Activated T-cell treated with anti-CD3 and anti-CD28 coated beads, Interleukin-2, amount 50 U/mL, for 24 hours (primary cell): ENCODE measurements around the gene GLRX5.

Source experiments
- DNase-seq: peaks from one replicate; pipeline ENCODE4 v3.0.0-alpha.2; 2020
- H3K27ac Mint-ChIP-seq: 2 replicates; pipeline ENCODE4 v1.8.0; 2020; ENCODE audit warnings: mild to moderate bottlenecking, mixed read lengths
- H3K27me3 Mint-ChIP-seq: 2 replicates; pipeline ENCODE4 v1.8.0; 2020; ENCODE audit warnings: mixed read lengths
- H3K36me3 Mint-ChIP-seq: 2 replicates; pipeline ENCODE4 v1.8.0; 2020; ENCODE audit warnings: low read depth, mixed read lengths
- H3K4me1 Mint-ChIP-seq: 2 replicates; pipeline ENCODE4 v1.8.0; 2020; ENCODE audit warnings: low read depth, mixed read lengths
- H3K4me3 Mint-ChIP-seq: 2 replicates; pipeline ENCODE4 v1.8.0; 2020; ENCODE audit warnings: mild to moderate bottlenecking, moderate library complexity, mixed read lengths
- H3K9me3 Mint-ChIP-seq: 2 replicates; pipeline ENCODE4 v1.8.0; 2020; ENCODE audit warnings: mixed read lengths

GLRX5 gene

GRCh38 chr14:95544588-95544987, 9.7 kb downstream of the GLRX5 start:
- Mint-ChIP-seq H3K36me3 (peaks cover 55% of the 10 kb centered on the region), H3K27ac (no peak overlapping the region), H3K4me3 (no peak overlapping the region), H3K4me1 (peaks cover 42% of the 10 kb centered on the region), H3K27me3 (no peaks in the 10 kb centered on the region), H3K9me3 (no peaks in the 10 kb centered on the region)
- no peak for DNase-seq

DNA sequence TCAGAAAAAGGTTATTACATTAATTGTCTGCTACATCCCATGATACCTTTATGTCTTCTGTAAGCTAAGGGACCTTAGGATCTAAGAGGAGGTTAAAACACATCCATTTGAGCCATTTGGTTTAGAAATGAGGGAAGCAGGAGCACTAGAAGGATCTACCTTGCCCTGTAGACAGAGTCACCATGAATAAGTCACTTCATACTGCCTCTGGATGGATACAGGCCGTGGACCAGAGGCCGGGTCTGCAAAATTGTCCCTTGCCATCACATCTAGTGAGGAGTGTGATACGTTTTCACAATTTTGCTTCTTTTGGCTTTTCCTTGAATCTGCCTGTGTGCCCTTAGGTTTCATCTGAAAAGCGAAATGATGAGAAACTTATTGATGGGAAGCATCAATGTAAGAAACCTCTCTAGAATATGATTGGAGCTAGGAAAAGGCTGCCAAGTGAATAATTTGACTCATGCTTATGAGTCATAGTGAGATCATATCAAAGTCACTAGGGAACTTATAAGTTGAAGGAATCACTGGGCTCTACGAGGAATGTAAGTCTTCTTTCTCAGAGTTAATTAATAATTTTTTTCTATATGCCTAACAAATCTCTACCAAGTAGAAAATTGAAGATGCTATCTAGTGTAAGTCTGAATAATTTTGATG, 10.8 kb downstream of the GLRX5 start:
- Mint-ChIP-seq H3K36me3 (peaks cover 55% of the 10 kb centered on the region), H3K27me3 (no peaks in the 10 kb centered on the region), H3K4me3 (no peak overlapping the region), H3K27ac (peak overlapping the region; percentile 63), H3K9me3 (no peaks in the 10 kb centered on the region), H3K4me1 (peaks cover 36% of the 10 kb centered on the region)
- no peak for DNase-seq

- Mint-ChIP-seq H3K36me3 (peaks cover 55% of the 10 kb centered on the region), H3K9me3 (no peaks in the 10 kb centered on the region), H3K27me3 (no peaks in the 10 kb centered on the region), H3K4me1 (peaks cover 23% of the 10 kb centered on the region), H3K4me3 (no peak overlapping the region), H3K27ac (no peak overlapping the region)
- no peak for DNase-seq
These were observed 12.4 kb downstream of the GLRX5 start for GRCh38 chr14:95547272-95547625.

DNA sequence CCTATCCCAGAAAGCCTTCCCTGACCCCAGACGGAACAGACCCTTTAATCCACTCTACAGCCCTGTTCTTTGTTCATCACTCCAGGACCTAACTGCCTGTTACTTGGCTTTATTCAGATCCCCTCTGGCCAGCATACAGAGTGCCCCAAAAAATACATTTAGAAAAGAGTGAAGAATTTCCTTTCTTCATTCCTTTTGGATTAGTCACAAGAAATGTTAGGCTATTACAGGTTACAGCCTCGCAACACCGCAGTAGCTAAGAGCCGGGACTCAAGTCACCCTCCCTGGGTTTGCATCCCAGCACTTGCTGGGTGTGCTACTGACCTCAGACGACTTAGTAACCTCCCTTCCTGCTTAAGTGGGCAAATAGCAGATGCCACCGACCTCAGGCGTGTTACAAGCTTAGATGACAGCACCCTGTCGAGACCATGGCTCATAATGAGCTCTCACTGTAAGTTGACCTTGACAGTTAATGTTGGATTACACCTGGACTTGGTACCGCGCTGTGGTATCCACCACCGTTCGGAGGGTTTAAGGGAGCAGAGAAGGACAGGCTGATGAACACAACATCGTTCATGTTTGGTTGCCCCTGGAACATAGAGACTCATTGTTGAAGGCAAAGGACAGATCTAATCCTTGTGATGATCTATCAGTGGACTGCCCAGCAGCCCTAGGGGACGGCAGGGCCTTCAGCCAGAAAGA, 12.9 kb downstream of the GLRX5 start:
- Mint-ChIP-seq H3K36me3 (peaks cover 55% of the 10 kb centered on the region), H3K27ac (no peak overlapping the region), H3K4me3 (no peak overlapping the region), H3K27me3 (no peaks in the 10 kb centered on the region), H3K9me3 (no peaks in the 10 kb centered on the region), H3K4me1 (peaks cover 23% of the 10 kb centered on the region)
- DNase-seq, result no peak

DNA sequence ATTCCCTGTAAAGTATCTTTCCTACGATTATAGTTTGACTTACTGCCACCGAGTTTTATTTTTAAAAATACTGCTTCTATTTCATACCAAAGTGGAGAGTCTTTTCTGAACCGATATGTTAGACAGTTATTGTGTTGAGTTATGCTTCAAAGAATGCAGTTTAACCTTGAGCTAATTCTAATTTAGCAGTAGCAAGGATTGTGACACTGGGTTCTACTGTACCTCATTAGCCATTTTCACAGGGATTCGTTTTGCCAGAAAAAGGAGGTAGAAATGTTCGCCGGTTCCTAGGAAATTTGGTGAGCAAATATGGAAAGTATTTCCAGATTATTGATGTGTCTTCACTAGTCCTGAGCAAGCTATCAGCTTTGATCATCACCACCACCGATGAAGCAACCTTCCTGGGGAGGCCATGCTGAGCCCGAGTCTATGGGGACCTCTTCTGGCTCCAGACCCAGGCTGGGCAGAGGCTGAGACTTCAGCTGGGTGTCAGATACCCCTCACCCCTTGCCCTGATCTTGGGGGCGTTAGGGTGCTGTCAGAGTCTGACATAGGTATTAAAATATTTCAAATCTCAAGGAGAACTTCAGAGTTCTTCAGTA, 13.6 kb downstream of the GLRX5 start:
- Mint-ChIP-seq H3K4me3 (no peak overlapping the region), H3K9me3 (no peaks in the 10 kb centered on the region), H3K27ac (no peak overlapping the region), H3K36me3 (peaks cover 55% of the 10 kb centered on the region), H3K4me1 (peaks cover 23% of the 10 kb centered on the region), H3K27me3 (no peaks in the 10 kb centered on the region)
- DNase-seq, result no peak

GRCh38 chr14:95549656-95550585, 15.1 kb downstream of the GLRX5 start:
- H3K27ac Mint-ChIP-seq, result no peak overlapping the region
- no peak for DNase-seq
- peaks cover 41% of the 10 kb centered on the region for H3K36me3 Mint-ChIP-seq
- no peak overlapping the region for H3K4me3 Mint-ChIP-seq
- no peaks in the 10 kb centered on the region for H3K27me3 Mint-ChIP-seq
- H3K9me3 Mint-ChIP-seq, result no peaks in the 10 kb centered on the region
- H3K4me1 Mint-ChIP-seq, result peaks cover 19% of the 10 kb centered on the region

DNA sequence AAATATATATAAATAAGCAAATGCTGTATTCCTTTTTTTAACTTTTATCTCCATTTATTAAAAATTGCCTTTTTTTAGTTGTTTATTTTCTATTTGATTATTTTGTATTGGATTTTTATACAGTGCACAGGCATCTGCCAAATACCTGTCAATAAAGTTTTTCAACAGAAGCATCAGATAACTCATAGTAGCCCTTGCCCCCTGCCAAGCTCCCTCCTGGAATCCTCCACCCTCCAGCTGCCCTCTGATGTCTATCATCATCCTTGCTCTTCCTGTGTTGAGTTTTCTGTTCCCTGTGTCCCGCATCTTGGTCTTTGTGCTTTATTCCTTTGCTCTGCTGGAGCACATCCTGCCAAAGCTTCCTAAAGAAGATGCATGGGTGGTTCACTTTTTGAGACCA, 16.6 kb downstream of the GLRX5 start:
- Mint-ChIP-seq H3K4me3 (no peak overlapping the region), H3K9me3 (no peaks in the 10 kb centered on the region), H3K4me1 (peaks cover 4% of the 10 kb centered on the region), H3K36me3 (peaks cover 27% of the 10 kb centered on the region), H3K27ac (no peak overlapping the region), H3K27me3 (no peaks in the 10 kb centered on the region)
- no peak for DNase-seq

DNA sequence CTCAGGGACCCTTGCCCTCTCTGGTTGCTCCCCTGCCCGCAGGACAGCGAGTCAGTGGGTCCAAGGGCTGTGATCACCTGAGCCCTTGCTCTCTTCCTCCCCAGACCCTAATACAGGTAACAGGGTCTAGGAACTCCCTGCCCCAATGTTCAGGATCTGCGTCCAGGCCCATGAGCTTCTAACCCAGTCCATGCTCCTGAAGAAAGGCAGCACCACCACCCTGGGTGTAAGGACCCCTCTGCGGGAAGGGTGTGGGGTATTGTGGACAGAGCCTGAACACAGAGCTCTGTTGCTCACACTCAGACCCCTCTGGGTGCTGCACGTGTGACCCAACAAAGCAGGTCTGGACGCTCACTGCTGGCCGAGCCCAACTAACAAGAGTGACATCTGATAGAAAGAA, 18.3 kb downstream of the GLRX5 start:
- no peak for DNase-seq
- Mint-ChIP-seq H3K4me3 (no peak overlapping the region), H3K9me3 (no peaks in the 10 kb centered on the region), H3K4me1 (no peaks in the 10 kb centered on the region), H3K27ac (no peak overlapping the region), H3K27me3 (no peaks in the 10 kb centered on the region), H3K36me3 (peaks cover 10% of the 10 kb centered on the region)

DNA sequence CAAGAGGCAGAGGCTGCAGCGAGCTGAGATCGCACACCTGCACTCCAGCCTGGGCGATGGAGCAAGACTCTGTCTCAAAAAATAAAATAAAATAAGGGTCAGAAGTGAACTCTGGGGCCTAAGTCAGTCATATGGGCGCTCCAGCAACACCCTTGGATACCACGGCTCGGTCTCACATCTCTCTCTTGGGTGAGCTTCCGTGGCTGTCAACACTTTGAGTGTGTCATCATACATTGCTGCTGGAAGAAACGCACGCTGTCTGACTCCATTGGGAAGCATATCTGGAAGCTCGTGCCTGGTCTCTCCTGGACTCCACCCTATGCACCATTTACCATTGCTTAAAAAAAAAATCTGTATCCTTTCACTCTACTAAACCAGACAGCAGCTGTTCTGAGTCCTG, 20.2 kb downstream of the GLRX5 start:
- H3K27ac Mint-ChIP-seq, result no peak overlapping the region
- H3K36me3 Mint-ChIP-seq, result no peaks in the 10 kb centered on the region
- DNase-seq, result no peak

GRCh38 chr14:95557291-95557690, 22.4 kb downstream of the GLRX5 start:
- H3K36me3 Mint-ChIP-seq, result no peaks in the 10 kb centered on the region
- peaks cover 11% of the 10 kb centered on the region for H3K27me3 Mint-ChIP-seq
- no peak overlapping the region for H3K27ac Mint-ChIP-seq
- H3K4me3 Mint-ChIP-seq, result no peak overlapping the region
- H3K9me3 Mint-ChIP-seq, result no peaks in the 10 kb centered on the region
- no peak for DNase-seq
- peaks cover 4% of the 10 kb centered on the region for H3K4me1 Mint-ChIP-seq

More for the DNA sequence above, 20.2 kb downstream of the GLRX5 start:
- Mint-ChIP-seq H3K4me1 (no peaks in the 10 kb centered on the region), H3K27me3 (no peaks in the 10 kb centered on the region), H3K9me3 (no peaks in the 10 kb centered on the region), H3K4me3 (no peak overlapping the region)

- H3K36me3 Mint-ChIP-seq, result no peaks in the 10 kb centered on the region
- H3K27ac Mint-ChIP-seq, result no peak overlapping the region
- H3K9me3 Mint-ChIP-seq, result no peaks in the 10 kb centered on the region
- H3K4me3 Mint-ChIP-seq, result no peak overlapping the region
- peaks cover 4% of the 10 kb centered on the region for H3K4me1 Mint-ChIP-seq
- DNase-seq, result no peak
- H3K27me3 Mint-ChIP-seq, result peaks cover 13% of the 10 kb centered on the region
These were observed 23.0 kb downstream of the GLRX5 start for GRCh38 chr14:95557832-95558231.

DNA sequence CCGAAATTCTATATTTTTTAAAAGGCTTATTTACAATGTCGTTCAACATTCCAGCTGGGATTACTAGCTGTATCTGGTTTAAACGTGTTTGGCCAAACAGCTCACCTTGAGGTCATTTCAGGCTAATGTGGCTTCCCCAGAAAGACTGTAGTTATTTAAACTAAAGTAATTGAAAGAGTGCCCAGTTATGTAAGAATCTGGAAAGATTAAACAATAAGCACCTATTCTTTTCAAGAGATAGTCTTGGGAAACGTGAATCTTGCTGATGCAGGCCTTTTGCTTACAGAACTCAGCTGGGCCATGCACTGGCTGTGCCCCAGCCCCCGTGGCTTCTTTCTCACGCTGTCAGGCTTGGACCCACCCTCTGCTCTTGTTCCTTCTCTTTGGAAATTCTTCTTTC, 24.4 kb downstream of the GLRX5 start:
- no peaks in the 10 kb centered on the region for H3K9me3 Mint-ChIP-seq
- H3K27ac Mint-ChIP-seq, result no peak overlapping the region
- H3K36me3 Mint-ChIP-seq, result no peaks in the 10 kb centered on the region
- no peak for DNase-seq
- H3K4me3 Mint-ChIP-seq, result no peak overlapping the region
- H3K27me3 Mint-ChIP-seq, result peaks cover 13% of the 10 kb centered on the region
- peaks cover 4% of the 10 kb centered on the region for H3K4me1 Mint-ChIP-seq

DNA sequence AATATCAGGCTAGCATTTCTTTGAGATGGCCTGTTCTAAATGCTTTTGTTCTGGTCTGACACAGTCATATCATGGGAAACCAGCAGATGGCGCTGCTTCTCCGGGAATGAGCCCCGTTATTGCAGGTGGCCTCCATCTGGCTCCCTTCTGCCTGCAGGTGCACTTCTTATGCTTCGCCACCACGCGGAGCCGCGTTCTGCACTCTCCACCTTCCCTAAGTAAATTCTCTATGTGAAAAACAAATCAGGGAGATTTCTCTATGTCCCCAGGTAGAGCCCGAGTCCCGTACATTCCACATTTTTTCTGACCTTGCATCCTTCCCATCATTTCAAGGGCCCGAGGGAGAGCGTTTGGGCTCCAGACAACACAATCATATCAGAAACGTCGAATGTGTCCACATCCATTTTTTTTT, 26.2 kb downstream of the GLRX5 start:
- Mint-ChIP-seq H3K9me3 (no peaks in the 10 kb centered on the region), H3K27ac (no peak overlapping the region), H3K4me3 (no peak overlapping the region), H3K27me3 (peaks cover 13% of the 10 kb centered on the region), H3K36me3 (no peaks in the 10 kb centered on the region), H3K4me1 (peaks cover 4% of the 10 kb centered on the region)
- DNase-seq, result peak; percentile 89

DNA sequence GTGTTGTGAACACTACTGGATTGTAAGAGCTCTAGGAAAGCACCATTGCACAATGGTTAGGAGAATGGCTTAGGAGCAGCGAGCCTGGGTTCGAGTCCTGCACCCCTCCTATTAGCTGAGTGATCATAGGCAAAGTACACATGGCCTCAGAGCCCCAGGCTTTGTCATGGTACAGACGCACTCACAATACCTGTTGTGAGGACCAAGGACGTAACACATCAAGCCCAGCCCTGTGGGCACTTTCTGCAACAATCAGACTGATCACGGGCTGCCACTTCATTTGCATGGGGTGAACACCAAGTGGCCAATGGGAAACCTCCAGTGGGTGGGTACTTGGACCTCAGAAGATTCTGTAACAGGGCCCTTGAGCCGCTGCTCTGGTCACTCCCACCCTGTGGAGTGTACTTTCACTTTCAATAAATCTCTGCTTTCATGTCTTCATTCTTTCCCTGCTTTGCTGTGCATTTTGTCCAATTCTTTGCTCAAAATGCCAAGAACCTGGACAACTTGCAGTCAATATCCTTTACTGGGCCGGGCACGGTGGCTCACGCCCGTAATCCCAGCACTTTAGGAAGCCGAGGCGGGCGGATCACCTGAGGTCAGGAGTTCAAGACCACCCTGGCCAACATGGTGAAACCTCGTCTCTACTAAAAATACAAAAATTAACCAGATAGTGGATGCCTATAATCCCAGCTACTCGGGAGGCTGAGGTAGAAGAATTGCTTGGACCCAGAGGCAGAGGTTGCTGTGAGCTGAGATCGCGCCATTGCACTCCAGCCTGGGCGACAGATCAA, 28.2 kb downstream of the GLRX5 start:
- Mint-ChIP-seq H3K27me3 (peaks cover 13% of the 10 kb centered on the region), H3K36me3 (no peaks in the 10 kb centered on the region), H3K4me3 (no peak overlapping the region), H3K9me3 (no peaks in the 10 kb centered on the region), H3K27ac (no peak overlapping the region), H3K4me1 (peaks cover 4% of the 10 kb centered on the region)
- no peak for DNase-seq
